H9 (cell line): ENCODE data around the gene SLC7A1. TPM values are rescaled to one million over a fixed set of nuclear protein-coding genes. Genes with fewer than 3 reads are reported as not detected.
A peak's percentile ranks its signal among the peaks of the same experiment; 100 is the strongest.

Experiments used
- DNase-seq: peaks from one replicate; pipeline ENCODE4 v3.0.0-alpha.2; 2017
- H2AFZ ChIP-seq: one replicate; pipeline ENCODE4 v1.6.1; 2013; ENCODE audit warnings: mild to moderate bottlenecking, low read length, control low read depth, moderate library complexity
- H2AK5ac ChIP-seq: 2 replicates; pipeline ENCODE4 v1.6.1; 2013; ENCODE audit warnings: low read length, control low read depth, mixed read lengths; ENCODE audit not compliant: insufficient read length
- H2BK120ac ChIP-seq: one replicate; pipeline ENCODE4 v1.6.1; 2013; ENCODE audit warnings: low read depth, mild to moderate bottlenecking, low read length, control low read depth, inconsistent platforms; ENCODE audit not compliant: poor library complexity, severe bottlenecking
- H2BK12ac ChIP-seq: 2 replicates; pipeline ENCODE4 v1.6.1; 2013; ENCODE audit warnings: low read length, control low read depth, mixed read lengths, low read depth; ENCODE audit not compliant: insufficient read length
- H2BK15ac ChIP-seq: 2 replicates; pipeline ENCODE4 v1.6.1; 2013; ENCODE audit warnings: low read depth, low read length, control low read depth
- H2BK20ac ChIP-seq: one replicate; pipeline ENCODE4 v1.6.1; 2013; ENCODE audit warnings: low read depth, mild to moderate bottlenecking, low read length, control low read depth, inconsistent platforms; ENCODE audit not compliant: poor library complexity, severe bottlenecking
- H2BK5ac ChIP-seq: 2 replicates; pipeline ENCODE4 v1.6.1; 2013; ENCODE audit warnings: low read length, control low read depth, mixed read lengths; ENCODE audit not compliant: insufficient read length
- H3K14ac ChIP-seq: 2 replicates; pipeline ENCODE4 v1.6.1; 2013; ENCODE audit warnings: low read length, control low read depth; ENCODE audit not compliant: insufficient read depth
- H3K18ac ChIP-seq: 2 replicates; pipeline ENCODE4 v1.6.1; 2013; ENCODE audit warnings: low read depth, mild to moderate bottlenecking, mixed read lengths, low read length, control low read depth; ENCODE audit not compliant: insufficient read length
- H3K23ac ChIP-seq: 2 replicates; pipeline ENCODE4 v1.6.1; 2013; ENCODE audit warnings: low read length, control low read depth, mixed read lengths, low read depth; ENCODE audit not compliant: insufficient read length
- H3K23me2 ChIP-seq: 2 replicates; pipeline ENCODE4 v1.6.1; 2013; ENCODE audit warnings: low read depth, mild to moderate bottlenecking, mixed read lengths, low read length, control low read depth; ENCODE audit not compliant: insufficient read length, poor library complexity, severe bottlenecking
- H3K27ac ChIP-seq: 2 replicates; pipeline ENCODE4 v1.5.1; 2013; ENCODE audit warnings: low read length, control low read depth, mixed read lengths, low read depth; ENCODE audit not compliant: insufficient read length
- H3K27me3 ChIP-seq: 2 replicates; pipeline ENCODE4 v1.6.1; 2013; ENCODE audit warnings: low read length, control low read depth, inconsistent platforms; ENCODE audit not compliant: insufficient read depth
- H3K4ac ChIP-seq: 2 replicates; pipeline ENCODE4 v1.6.1; 2013; ENCODE audit warnings: low read depth, mild to moderate bottlenecking, control low read depth, inconsistent platforms, low read length, moderate library complexity
- H3K4me1 ChIP-seq: 2 replicates; pipeline ENCODE4 v1.6.1; 2013; ENCODE audit warnings: low read length, control low read depth, inconsistent platforms; ENCODE audit not compliant: insufficient read depth
- H3K4me2 ChIP-seq: 2 replicates; pipeline ENCODE4 v1.6.1; 2013; ENCODE audit warnings: low read length, control low read depth, mixed read lengths; ENCODE audit not compliant: insufficient read length, insufficient read depth
- H3K56ac ChIP-seq: 2 replicates; pipeline ENCODE4 v1.6.1; 2013; ENCODE audit warnings: low read depth, mild to moderate bottlenecking, mixed read lengths, low read length, control low read depth; ENCODE audit not compliant: insufficient read length
- H3K79me1 ChIP-seq: 2 replicates; pipeline ENCODE4 v1.6.1; 2013; ENCODE audit warnings: low read depth, mild to moderate bottlenecking, moderate library complexity, low read length, control low read depth, inconsistent platforms; ENCODE audit not compliant: insufficient read depth, poor library complexity, severe bottlenecking
- H3K79me2 ChIP-seq: 2 replicates; pipeline ENCODE4 v1.6.1; 2013; ENCODE audit warnings: low read length, control low read depth, inconsistent platforms; ENCODE audit not compliant: insufficient read depth
- H3K9ac ChIP-seq: 2 replicates; pipeline ENCODE4 v1.6.1; 2013; ENCODE audit warnings: low read length, control low read depth, mixed read lengths; ENCODE audit not compliant: insufficient read length; ENCODE audit errors: extremely low read depth
- H3K9me3 ChIP-seq: one replicate; pipeline ENCODE4 v1.6.1; 2013; ENCODE audit warnings: low read depth, low read length, inconsistent platforms; ENCODE audit not compliant: control insufficient read depth
- H3T11ph ChIP-seq: one replicate; pipeline ENCODE4 v1.6.1; 2013; ENCODE audit warnings: mild to moderate bottlenecking, low read length, control low read depth, inconsistent platforms
- H4K20me1 ChIP-seq: one replicate; pipeline ENCODE4 v1.6.1; 2013; ENCODE audit not compliant: control insufficient read depth, insufficient read length, insufficient read depth
- H4K5ac ChIP-seq: 2 replicates; pipeline ENCODE4 v1.6.1; 2013; ENCODE audit warnings: low read depth, mild to moderate bottlenecking, mixed read lengths, low read length, control low read depth; ENCODE audit not compliant: insufficient read length
- H4K8ac ChIP-seq: replicated peaks from 2 replicates; pipeline ENCODE4 v1.6.1; 2013; ENCODE audit warnings: low read length, control low read depth, mixed read lengths, low read depth; ENCODE audit not compliant: insufficient read length
- H4K91ac ChIP-seq: 2 replicates; pipeline ENCODE4 v1.6.1; 2013; ENCODE audit warnings: low read depth, mild to moderate bottlenecking, moderate library complexity, mixed read lengths, low read length, control low read depth; ENCODE audit not compliant: insufficient read length
- H3K27ac Mint-ChIP-seq, 3 experiments: 2 replicates in 2 of 3; 3 replicates in 1 of 3; pipeline ENCODE4 v1.8.0; 2020 to 2021; ENCODE audit warnings: mixed read lengths in 3 of 3, mild to moderate bottlenecking in 1 of 3, moderate library complexity in 1 of 3
- H3K27me3 Mint-ChIP-seq: 2 replicates; pipeline ENCODE4 v1.8.0; 2021; ENCODE audit warnings: low read depth, mild to moderate bottlenecking, moderate library complexity, mixed read lengths
- H3K36me3 Mint-ChIP-seq, 3 experiments: 2 replicates in 2 of 3; 3 replicates in 1 of 3; pipeline ENCODE4 v1.8.0; 2020 to 2021; ENCODE audit warnings: low read depth in 3 of 3, mixed read lengths in 3 of 3; ENCODE audit not compliant: insufficient read depth in 1 of 3
- H3K4me1 Mint-ChIP-seq, 2 experiments: 2 replicates each; pipeline ENCODE4 v1.8.0; 2020; ENCODE audit warnings: mixed read lengths in 2 of 2
- H3K4me3 Mint-ChIP-seq, 2 experiments: 2 replicates in 1 of 2; 3 replicates in 1 of 2; pipeline ENCODE4 v1.8.0; 2020 to 2021; ENCODE audit warnings: mild to moderate bottlenecking in 2 of 2, mixed read lengths in 2 of 2, moderate library complexity in 1 of 2
- H3K9me3 Mint-ChIP-seq, 2 experiments: 2 replicates in 1 of 2; 3 replicates in 1 of 2; pipeline ENCODE4 v1.8.0; 2020; ENCODE audit warnings: mild to moderate bottlenecking in 2 of 2, mixed read lengths in 2 of 2, moderate library complexity in 1 of 2
- WGBS: extraction: QIAGEN DNeasy Blood & Tissue Kit; methylation state at CpG from one replicate; pipeline ENCODE4 v1.1.7; 2013; ENCODE audit warnings: missing lambda C conversion rate, low lambda C conversion rate, mixed read lengths; ENCODE audit not compliant: insufficient read length; ENCODE audit errors: extremely low coverage; 5-methylcytosine and 5-hydroxymethylcytosine counted together
- total RNA-seq: library from RNA; stranded (reverse); gene quantifications from 2 replicates; pipeline ENCODE4 v1.2.1, GENCODE V29; 2021
- TF ChIP-seq, protein P1 (sequence below): fragments of 200-600 bp; sonication (generic); conservative IDR thresholded peaks from 3 replicates; pipeline ENCODE4 v1.8.0; 2021; ENCODE audit warnings: antibody characterized with exemption, mild to moderate bottlenecking

Gene SLC7A1
- total RNA-seq, 1 experiment from 2014 or later = 109 TPM

DNA sequence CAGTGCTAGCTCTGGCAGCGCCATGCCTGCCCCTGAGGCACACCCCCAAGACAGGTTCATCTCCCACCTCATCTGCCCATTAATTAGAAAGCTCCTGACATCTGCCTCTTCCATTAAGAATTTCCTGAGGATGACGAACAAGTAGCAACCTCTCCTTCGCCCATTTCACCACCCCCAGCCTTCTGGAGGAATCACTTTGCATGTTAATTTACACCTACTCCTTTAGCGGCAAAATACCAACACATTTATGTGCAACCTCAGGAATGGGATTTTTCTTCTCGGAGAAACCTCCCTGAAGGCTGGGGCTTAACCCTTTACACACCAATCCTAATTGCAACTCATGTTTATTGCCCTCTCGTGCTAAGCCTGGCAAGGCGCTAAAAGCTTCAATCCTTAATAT, 13.8 kb downstream of the SLC7A1 start:
- Mint-ChIP-seq H3K36me3 (peaks cover 7 to 11% (median 9%) of the 10 kb centered on the region in 3 experiments; a peak in 5 of 7 replicates), H3K4me3 (peak overlapping the region; percentile 1 to 12; a peak in 2 of 5 replicates), H3K4me1 (peaks cover 61 to 75% of the 10 kb centered on the region in 2 experiments), H3K27me3 (no peaks in the 10 kb centered on the region), H3K9me3 (no peaks in the 10 kb centered on the region; a peak in 1 of 5 replicates), H3K27ac (peak overlapping the region in 2 of 3 experiments; percentile 12 to 55; a peak in 3 of 7 replicates)
- Histone ChIP-seq H3K27ac (no peak overlapping the region), H2BK120ac (no peak overlapping the region), H3K4me2 (no peak overlapping the region), H3K23ac (no peak overlapping the region), H3K9ac (no peak overlapping the region), H2BK20ac (no peak overlapping the region), H4K8ac (no peak overlapping the region), H3K4me1 (peaks cover 30% of the 10 kb centered on the region; the same call in 1 of the 2 replicates), H3K79me1 (peaks cover 9% of the 10 kb centered on the region), H3K4ac (no peak overlapping the region), H2BK15ac (no peak overlapping the region), H3K9me3 (no peaks in the 10 kb centered on the region), H4K20me1 (peaks cover 2% of the 10 kb centered on the region), H2BK12ac (no peak overlapping the region), H3K79me2 (peaks cover 76% of the 10 kb centered on the region), H2BK5ac (no peak overlapping the region), H3K23me2 (no peaks in the 10 kb centered on the region), H3T11ph (no peak overlapping the region), H2AFZ (no peak overlapping the region), H3K27me3 (no peaks in the 10 kb centered on the region), H3K56ac (no peak overlapping the region), H4K5ac (no peak overlapping the region), H3K14ac (no peak overlapping the region), H3K18ac (no peak overlapping the region), H2AK5ac (no peak overlapping the region), H4K91ac (no peak overlapping the region)
- no peak for DNase-seq
- TF ChIP-seq, protein P1, sequence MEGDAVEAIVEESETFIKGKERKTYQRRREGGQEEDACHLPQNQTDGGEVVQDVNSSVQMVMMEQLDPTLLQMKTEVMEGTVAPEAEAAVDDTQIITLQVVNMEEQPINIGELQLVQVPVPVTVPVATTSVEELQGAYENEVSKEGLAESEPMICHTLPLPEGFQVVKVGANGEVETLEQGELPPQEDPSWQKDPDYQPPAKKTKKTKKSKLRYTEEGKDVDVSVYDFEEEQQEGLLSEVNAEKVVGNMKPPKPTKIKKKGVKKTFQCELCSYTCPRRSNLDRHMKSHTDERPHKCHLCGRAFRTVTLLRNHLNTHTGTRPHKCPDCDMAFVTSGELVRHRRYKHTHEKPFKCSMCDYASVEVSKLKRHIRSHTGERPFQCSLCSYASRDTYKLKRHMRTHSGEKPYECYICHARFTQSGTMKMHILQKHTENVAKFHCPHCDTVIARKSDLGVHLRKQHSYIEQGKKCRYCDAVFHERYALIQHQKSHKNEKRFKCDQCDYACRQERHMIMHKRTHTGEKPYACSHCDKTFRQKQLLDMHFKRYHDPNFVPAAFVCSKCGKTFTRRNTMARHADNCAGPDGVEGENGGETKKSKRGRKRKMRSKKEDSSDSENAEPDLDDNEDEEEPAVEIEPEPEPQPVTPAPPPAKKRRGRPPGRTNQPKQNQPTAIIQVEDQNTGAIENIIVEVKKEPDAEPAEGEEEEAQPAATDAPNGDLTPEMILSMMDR = no peak
- WGBS = no CpG with 5 or more reads among the region's 7 CpGs
